T follicular helper cell (primary cell): Measurements from ENCODE around the gene LAMB1.
"Not testable (repeated sequence)": the region's sequence is repeated elsewhere in the genome, so short reads cannot be mapped to it uniquely, and the experiment has no call there.

ENCODE experiments used
- DNase-seq: peaks from one replicate; pipeline ENCODE4 v3.0.0-alpha.2; 2020; ENCODE audit warnings: low read depth

The LAMB1 gene

GRCh38 chr7:107945332-107945731, 57.6 kb downstream of the LAMB1 start:
- DNase-seq = no peak

- DNase-seq = no peak
Measured at GRCh38 chr7:107944411-107945169, 58.4 kb downstream of the LAMB1 start.

GRCh38 chr7:107943018-107943417, 59.9 kb downstream of the LAMB1 start:
- no peak for DNase-seq

GRCh38 chr7:107940951-107941350, 62.0 kb downstream of the LAMB1 start:
- DNase-seq = no peak

- no peak for DNase-seq
Measured at GRCh38 chr7:107939573-107940489, 63.1 kb downstream of the LAMB1 start.

- DNase-seq = no peak
Measured at GRCh38 chr7:107938456-107939250, 64.3 kb downstream of the LAMB1 start.

- no peak for DNase-seq
Measured at GRCh38 chr7:107937531-107937930, 65.4 kb downstream of the LAMB1 start.

GRCh38 chr7:107936312-107936711, 66.6 kb downstream of the LAMB1 start:
- no peak for DNase-seq

- DNase-seq = no peak
Measured at GRCh38 chr7:107934991-107935770, 67.8 kb downstream of the LAMB1 start.

GRCh38 chr7:107933386-107934013, 69.5 kb downstream of the LAMB1 start:
- no peak for DNase-seq

GRCh38 chr7:107932805-107933204, 70.2 kb downstream of the LAMB1 start:
- DNase-seq = no peak

- no peak for DNase-seq
Measured at GRCh38 chr7:107931740-107932515, 71.0 kb downstream of the LAMB1 start.

- no peak for DNase-seq
Measured at GRCh38 chr7:107926481-107926880, 76.5 kb downstream of the LAMB1 start.

GRCh38 chr7:107924841-107925504, 78.0 kb downstream of the LAMB1 start:
- no peak for DNase-seq

- DNase-seq = no peak
Measured at GRCh38 chr7:107922886-107923285, 80.1 kb downstream of the LAMB1 start.

GRCh38 chr7:107921826-107922225, 81.1 kb downstream of the LAMB1 start:
- not testable (repeated sequence) for DNase-seq

GRCh38 chr7:107920048-107920772, 82.8 kb downstream of the LAMB1 start:
- DNase-seq = no peak

- DNase-seq = no peak
Measured at GRCh38 chr7:107918948-107919347, 84.0 kb downstream of the LAMB1 start.
